Measurements from ENCODE around the gene BAG2.

The BAG2 gene

DNA sequence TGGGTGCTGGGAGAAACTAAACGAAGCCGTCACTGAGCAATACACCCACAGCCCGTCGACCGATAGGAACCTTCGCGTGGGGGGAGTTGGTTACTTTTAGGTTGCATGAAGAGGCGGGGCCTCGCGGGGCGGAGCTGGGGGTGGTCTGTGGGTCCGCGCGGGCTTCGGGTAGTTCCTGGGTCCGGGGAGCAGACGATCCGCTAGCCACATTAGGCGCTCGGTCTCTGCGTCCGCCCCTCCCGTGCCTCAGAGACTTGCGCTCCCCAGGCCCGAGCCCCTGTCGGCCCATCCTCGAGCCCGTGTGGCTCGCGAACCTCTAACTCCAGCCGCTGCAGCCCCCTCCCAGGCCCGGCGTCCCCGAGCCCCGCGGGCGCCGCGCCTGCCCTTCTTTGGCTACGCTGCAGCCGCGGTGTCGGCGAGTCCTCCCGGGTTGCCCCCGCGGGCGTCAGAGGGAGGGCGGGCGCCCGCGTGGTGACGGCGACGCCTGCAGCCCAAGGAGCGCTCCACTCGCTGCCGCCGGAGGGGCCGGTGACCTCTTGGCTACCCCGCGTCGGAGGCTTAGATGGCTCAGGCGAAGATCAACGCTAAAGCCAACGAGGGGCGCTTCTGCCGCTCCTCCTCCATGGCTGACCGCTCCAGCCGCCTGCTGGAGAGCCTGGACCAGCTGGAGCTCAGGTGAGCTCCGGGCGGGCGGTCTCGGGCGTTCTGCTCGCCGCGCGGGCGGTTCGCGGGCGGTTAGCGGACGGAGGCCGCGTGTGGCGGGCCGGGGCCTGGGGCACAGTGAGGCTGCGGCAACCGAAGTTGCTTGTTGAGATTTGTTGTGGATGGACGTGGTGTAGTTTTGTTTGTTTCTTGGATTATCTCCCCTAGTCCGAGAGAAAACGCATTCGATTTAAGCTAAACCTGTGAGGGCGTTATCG, at the start of gene BAG2:
BAG2 (plus strand) TSS at position 191 of the 920 bp plus-strand sequence; CDS start at position 563, 372 bp downstream.
- Histone ChIP-seq H3K36me3 (ENCODE audit: insufficient read depth, low read length) (no peaks in the 10 kb centered on the region), H3K9ac (ENCODE audit: low read depth, low read length) (peak within 1 kb of the TSS; percentile 94), H3K9me3 (ENCODE audit: control insufficient read depth, insufficient read depth, low read length) (no peaks in the 10 kb centered on the region), H3K4me1 (ENCODE audit: insufficient read depth, low read length) (peaks cover 12% of the 10 kb centered on the region)

DNA sequence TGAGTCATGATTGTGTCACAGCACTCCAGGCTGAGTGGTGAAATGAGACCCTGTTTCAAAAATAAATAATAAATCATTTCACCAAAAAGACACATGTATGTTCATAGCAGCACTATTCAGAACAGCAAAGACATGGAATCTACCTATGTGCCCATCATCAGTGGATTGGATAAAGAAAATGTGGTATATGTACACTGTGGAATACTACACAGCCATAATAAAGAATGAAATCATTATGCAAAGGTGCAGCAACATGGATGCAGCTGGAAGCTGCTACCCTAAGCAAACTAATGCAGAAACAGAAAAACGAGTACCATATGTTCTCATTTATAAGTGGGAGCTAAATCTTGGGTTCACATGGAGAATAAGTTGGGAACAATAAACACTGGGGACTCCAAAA, 49.0 kb upstream of the BAG2 start:
- H3K9ac ChIP-seq (ENCODE audit: low read depth, low read length): no peak overlapping the region
- no peaks in the 10 kb centered on the region for H3K4me1 ChIP-seq (ENCODE audit: insufficient read depth, low read length)
- H3K36me3 ChIP-seq (ENCODE audit: insufficient read depth, low read length): peaks cover 3% of the 10 kb centered on the region
- no peaks in the 10 kb centered on the region for H3K9me3 ChIP-seq (ENCODE audit: control insufficient read depth, insufficient read depth, low read length)

DNA sequence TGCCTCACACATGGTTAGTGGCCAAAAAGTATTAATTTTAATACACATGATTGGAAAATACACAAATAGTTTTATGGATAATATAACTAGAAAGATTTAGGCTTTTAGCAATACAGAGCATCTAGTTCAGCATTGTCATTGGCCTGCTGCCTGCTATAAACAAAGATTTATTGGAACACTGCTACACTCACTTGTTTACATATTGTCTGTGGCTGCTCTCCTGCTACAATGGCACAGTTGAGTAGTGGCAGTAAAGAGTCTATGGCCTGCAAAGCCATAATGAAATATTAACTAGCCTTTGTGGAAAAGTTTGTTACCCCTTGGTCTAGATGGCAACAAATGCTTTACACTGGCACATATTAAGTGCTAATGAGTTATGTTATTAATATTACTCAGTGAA, 44.4 kb upstream of the BAG2 start:
- Histone ChIP-seq H3K36me3 (ENCODE audit: insufficient read depth, low read length) (peaks cover 3% of the 10 kb centered on the region; the same call in 1 of the 2 replicates), H3K9ac (ENCODE audit: low read depth, low read length) (no peak overlapping the region)

DNA sequence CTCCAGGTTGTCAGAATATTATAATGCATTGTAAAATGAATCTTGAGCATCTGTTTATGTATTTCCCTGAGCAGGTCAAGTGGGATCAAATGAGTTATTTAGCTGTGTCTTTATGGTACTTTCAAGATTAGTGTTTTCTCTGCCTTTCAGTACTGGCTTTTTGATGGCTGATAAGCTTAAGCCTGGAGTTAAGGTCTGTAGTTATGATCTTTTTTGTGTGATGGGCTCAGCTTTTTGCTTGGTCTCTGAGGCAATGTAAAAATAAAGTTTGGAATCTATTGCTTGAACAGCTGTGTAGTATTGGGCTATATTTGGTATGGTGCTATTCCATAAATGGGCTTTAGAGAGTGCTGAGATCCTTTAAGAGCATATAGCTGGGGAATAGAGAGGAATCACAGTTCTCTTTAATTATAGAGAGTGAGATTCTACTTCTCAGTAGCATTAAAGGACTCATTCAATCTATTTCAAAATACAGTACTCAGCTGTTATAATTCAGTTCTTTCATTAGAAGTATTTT, 41.4 kb upstream of the BAG2 start:
- peaks cover 2% of the 10 kb centered on the region; the same call in 1 of the 2 replicates for H3K36me3 ChIP-seq (ENCODE audit: insufficient read depth, low read length)
- no peak overlapping the region for H3K9ac ChIP-seq (ENCODE audit: low read depth, low read length)
- no peaks in the 10 kb centered on the region for H3K9me3 ChIP-seq (ENCODE audit: control insufficient read depth, insufficient read depth, low read length)
- no peaks in the 10 kb centered on the region for H3K4me1 ChIP-seq (ENCODE audit: insufficient read depth, low read length)

More for the DNA sequence above, 44.4 kb upstream of the BAG2 start:
- Histone ChIP-seq H3K9me3 (ENCODE audit: control insufficient read depth, insufficient read depth, low read length) (no peaks in the 10 kb centered on the region), H3K4me1 (ENCODE audit: insufficient read depth, low read length) (no peaks in the 10 kb centered on the region)

DNA sequence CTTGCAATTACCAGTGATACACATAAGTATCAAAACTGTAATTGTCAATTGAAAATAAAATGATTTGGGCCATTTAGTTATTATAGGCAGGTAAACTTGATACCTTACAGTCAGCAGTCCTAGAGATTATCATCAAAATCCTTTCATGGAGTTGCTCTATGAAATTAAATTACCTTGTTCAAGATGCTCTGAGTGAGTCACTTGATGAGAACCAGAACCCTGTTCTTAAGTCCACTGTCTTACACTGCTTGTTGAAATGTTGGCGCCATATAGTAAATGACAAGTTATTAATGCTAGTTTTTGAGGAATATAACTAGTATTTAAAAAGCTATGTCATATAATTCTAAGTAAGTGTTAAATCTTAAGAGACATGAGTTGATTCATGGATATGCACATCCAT, 37.2 kb upstream of the BAG2 start:
- no peaks in the 10 kb centered on the region for H3K4me1 ChIP-seq (ENCODE audit: insufficient read depth, low read length)
- H3K36me3 ChIP-seq (ENCODE audit: insufficient read depth, low read length): peaks cover 2% of the 10 kb centered on the region; the same call in 1 of the 2 replicates
- H3K9me3 ChIP-seq (ENCODE audit: control insufficient read depth, insufficient read depth, low read length): no peaks in the 10 kb centered on the region
- no peak overlapping the region for H3K9ac ChIP-seq (ENCODE audit: low read depth, low read length)

DNA sequence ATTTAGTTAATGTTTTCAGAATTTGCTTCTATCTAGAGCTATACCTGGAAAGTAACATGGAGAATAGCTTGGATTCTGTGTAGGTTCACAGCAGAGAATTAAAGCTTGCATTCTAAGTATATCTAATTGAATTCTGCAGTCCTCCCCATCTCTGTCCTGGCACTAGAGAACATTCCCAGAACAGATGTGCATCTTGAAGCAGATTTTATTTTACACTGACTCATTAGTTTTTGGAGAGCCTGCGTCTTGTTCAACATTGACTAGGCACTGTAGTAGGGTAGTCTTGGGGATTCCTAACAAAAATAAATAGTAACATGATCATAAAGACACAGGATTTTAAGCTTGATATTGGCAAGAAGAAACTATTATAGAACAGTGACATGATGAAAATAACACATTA, 36.2 kb upstream of the BAG2 start:
- Histone ChIP-seq H3K9ac (ENCODE audit: low read depth, low read length) (no peak overlapping the region), H3K4me1 (ENCODE audit: insufficient read depth, low read length) (no peaks in the 10 kb centered on the region), H3K9me3 (ENCODE audit: control insufficient read depth, insufficient read depth, low read length) (no peaks in the 10 kb centered on the region), H3K36me3 (ENCODE audit: insufficient read depth, low read length) (peaks cover 2% of the 10 kb centered on the region; the same call in 1 of the 2 replicates)

DNA sequence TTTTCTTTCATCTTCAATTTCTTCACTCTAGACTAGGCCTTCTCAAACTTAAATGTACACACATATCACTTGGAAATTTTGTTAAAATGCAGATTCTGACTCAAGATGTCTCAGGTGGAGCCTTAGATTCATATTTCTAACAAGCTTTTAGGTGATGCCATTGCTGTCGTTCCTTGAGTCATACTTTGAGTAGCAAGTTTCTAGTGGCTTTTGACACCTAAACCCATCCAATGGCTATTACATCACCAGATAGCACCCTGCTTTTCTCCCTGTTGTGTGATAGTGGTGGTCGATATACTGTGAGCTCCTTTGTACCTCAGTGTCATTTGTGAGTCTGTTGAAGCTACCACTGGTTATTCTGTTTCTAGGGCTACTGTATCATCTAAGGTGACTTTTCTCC, 34.8 kb upstream of the BAG2 start:
- Histone ChIP-seq H3K36me3 (ENCODE audit: insufficient read depth, low read length) (peaks cover 2% of the 10 kb centered on the region; the same call in 1 of the 2 replicates), H3K9me3 (ENCODE audit: control insufficient read depth, insufficient read depth, low read length) (no peaks in the 10 kb centered on the region), H3K4me1 (ENCODE audit: insufficient read depth, low read length) (no peaks in the 10 kb centered on the region), H3K9ac (ENCODE audit: low read depth, low read length) (no peak overlapping the region)

DNA sequence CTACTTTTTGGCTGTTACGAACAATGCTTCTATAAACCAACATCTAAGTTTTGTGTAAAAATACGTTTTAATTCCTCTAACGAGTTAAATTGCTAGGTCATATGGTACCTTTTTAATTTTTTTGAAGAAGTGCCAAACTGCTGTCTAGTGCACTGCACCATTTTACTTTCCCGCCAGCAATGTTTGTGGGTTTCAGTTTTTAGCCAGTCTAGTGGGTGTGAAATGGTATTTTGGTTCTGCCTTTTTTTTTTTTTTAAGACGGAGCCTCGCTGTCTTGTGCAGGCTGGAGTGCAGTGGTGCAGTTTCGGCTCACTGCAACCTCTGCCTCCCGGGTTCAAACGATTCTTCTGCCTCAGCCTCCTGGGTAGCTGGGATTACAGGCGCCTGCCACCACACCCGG, 34.1 kb upstream of the BAG2 start:
- peaks cover 2% of the 10 kb centered on the region; the same call in 1 of the 2 replicates for H3K36me3 ChIP-seq (ENCODE audit: insufficient read depth, low read length)

DNA sequence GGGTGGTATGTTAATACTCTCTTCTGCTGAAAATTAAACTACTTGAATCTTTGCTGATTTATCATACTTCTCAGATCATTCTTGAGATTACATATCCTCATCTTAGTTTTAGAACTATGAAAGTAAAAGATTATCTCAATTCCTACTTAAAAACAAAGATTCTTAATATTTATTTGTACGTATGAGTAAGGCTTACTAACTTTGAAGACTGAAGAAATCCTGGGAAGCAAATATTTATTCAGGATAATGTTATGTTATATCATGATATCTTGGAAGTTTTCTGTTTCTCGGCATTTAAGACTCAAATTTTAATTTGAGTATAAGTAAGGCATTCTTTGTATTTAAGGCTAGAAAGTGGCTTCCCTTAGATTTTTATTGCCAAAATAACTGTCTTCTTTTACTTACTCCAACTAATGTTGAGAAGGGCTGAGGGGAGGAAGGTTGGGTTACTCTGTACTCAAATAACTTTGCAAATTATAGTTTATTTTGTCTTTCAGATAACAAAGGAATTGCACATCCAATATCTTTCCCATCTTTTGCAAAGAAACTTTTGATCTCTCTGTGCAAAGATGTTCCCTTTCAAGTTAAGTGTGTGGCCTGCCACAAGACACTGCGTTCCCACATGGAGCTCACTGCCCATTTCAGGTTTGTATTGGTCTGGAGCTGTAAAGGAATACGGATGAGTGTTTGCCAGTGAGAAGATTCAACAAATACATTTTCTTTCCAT, 30.5 kb upstream of the BAG2 start:
- Histone ChIP-seq H3K4me1 (ENCODE audit: insufficient read depth, low read length) (no peaks in the 10 kb centered on the region), H3K9me3 (ENCODE audit: control insufficient read depth, insufficient read depth, low read length) (no peaks in the 10 kb centered on the region), H3K9ac (ENCODE audit: low read depth, low read length) (no peak overlapping the region), H3K36me3 (ENCODE audit: insufficient read depth, low read length) (no peaks in the 10 kb centered on the region; the same call in 1 of the 2 replicates)

More for the DNA sequence above, 34.1 kb upstream of the BAG2 start:
- no peaks in the 10 kb centered on the region for H3K9me3 ChIP-seq (ENCODE audit: control insufficient read depth, insufficient read depth, low read length)
- H3K9ac ChIP-seq (ENCODE audit: low read depth, low read length): no peak overlapping the region
- no peaks in the 10 kb centered on the region for H3K4me1 ChIP-seq (ENCODE audit: insufficient read depth, low read length)

DNA sequence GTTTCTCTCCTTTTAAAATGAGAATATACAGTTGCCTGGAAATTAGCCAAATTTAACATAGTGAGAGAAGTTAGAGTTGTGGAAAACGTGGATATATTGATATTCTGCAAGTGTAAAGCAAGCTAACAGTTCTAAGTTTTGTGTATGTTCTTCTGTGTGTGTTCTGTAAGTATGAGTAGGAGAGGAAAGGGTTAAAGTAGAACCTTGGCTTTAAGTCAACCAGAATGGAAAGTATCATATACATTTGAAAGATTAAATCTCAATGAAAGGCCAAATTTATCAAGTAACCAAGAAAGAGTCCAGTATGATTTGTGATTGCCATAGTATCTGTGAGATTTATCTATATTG, 30.0 kb upstream of the BAG2 start:
- peaks cover 3% of the 10 kb centered on the region; the same call in 1 of the 2 replicates for H3K36me3 ChIP-seq (ENCODE audit: insufficient read depth, low read length)
- H3K9ac ChIP-seq (ENCODE audit: low read depth, low read length): no peak overlapping the region
- H3K9me3 ChIP-seq (ENCODE audit: control insufficient read depth, insufficient read depth, low read length): no peaks in the 10 kb centered on the region
- no peaks in the 10 kb centered on the region for H3K4me1 ChIP-seq (ENCODE audit: insufficient read depth, low read length)

DNA sequence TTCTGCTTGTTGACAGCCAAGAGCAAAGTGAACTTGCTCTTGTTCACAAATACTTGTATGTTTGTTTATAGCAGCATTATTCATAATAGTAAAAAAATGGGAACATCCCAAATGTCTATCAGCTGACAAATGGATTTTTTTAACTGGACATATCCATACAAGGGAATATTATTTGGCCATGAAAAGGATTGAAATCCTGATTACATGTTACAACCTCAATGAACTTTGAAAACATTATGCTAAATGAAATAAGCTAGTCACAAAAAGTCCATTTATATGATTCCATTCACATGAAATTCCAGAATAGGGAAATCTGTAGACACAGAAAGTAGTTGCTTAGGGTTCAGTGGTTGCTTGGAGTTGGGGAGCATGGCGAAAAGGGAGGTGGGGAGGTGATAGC, 28.4 kb upstream of the BAG2 start:
- Histone ChIP-seq H3K9me3 (ENCODE audit: control insufficient read depth, insufficient read depth, low read length) (no peaks in the 10 kb centered on the region), H3K9ac (ENCODE audit: low read depth, low read length) (no peak overlapping the region), H3K36me3 (ENCODE audit: insufficient read depth, low read length) (peaks cover 7% of the 10 kb centered on the region; the same call in 1 of the 2 replicates), H3K4me1 (ENCODE audit: insufficient read depth, low read length) (no peaks in the 10 kb centered on the region)

DNA sequence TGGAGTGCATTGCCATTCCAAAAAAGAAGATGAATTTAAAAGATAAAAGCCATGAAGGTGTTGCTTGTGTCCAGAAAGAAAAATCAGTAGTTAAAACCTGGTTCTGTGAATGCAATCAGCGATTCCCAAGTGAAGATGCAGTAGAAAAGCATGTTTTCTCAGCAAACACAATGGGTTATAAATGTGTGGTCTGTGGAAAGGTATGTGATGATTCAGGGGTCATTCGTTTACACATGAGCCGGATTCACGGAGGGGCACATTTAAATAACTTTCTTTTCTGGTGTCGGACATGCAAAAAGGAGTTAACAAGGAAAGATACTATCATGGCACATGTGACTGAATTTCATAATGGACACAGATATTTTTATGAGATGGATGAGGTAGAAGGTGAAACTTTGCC, 24.7 kb upstream of the BAG2 start:
- Histone ChIP-seq H3K9me3 (ENCODE audit: control insufficient read depth, insufficient read depth, low read length) (no peaks in the 10 kb centered on the region), H3K4me1 (ENCODE audit: insufficient read depth, low read length) (no peaks in the 10 kb centered on the region), H3K9ac (ENCODE audit: low read depth, low read length) (no peak overlapping the region), H3K36me3 (ENCODE audit: insufficient read depth, low read length) (peaks cover 7% of the 10 kb centered on the region; the same call in 1 of the 2 replicates)

DNA sequence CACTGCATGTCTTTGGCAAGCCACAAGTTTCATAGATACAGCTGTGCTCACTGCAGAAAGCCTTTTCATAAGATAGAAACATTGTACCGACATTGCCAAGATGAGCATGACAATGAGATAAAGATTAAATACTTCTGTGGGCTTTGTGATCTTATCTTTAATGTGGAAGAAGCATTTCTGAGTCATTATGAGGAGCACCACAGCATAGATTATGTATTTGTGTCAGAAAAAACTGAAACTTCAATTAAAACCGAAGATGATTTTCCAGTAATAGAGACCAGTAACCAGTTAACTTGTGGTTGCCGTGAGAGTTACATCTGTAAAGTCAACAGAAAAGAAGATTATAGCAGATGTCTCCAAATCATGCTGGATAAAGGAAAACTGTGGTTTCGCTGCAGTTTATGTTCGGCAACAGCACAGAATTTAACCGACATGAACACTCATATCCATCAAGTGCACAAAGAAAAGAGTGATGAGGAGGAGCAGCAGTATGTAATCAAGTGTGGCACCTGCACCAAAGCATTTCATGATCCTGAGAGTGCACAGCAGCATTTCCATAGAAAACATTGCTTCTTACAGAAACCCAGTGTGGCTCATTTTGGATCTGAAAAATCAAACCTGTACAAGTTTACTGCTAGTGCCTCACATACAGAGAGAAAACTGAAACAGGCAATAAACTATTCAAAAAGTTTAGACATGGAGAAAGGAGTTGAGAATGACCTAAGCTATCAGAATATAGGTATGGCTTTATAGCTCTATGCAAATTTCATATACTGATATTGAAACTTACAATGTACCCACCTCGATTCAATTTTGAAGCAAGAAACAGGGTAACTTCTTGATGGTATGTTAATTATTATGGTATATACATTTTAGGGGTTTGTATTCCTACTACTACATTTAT, 23.9 kb upstream of the BAG2 start:
- Histone ChIP-seq H3K9ac (ENCODE audit: low read depth, low read length) (no peak overlapping the region), H3K4me1 (ENCODE audit: insufficient read depth, low read length) (no peaks in the 10 kb centered on the region), H3K9me3 (ENCODE audit: control insufficient read depth, insufficient read depth, low read length) (no peaks in the 10 kb centered on the region), H3K36me3 (ENCODE audit: insufficient read depth, low read length) (peaks cover 7% of the 10 kb centered on the region; the same call in 1 of the 2 replicates)

DNA sequence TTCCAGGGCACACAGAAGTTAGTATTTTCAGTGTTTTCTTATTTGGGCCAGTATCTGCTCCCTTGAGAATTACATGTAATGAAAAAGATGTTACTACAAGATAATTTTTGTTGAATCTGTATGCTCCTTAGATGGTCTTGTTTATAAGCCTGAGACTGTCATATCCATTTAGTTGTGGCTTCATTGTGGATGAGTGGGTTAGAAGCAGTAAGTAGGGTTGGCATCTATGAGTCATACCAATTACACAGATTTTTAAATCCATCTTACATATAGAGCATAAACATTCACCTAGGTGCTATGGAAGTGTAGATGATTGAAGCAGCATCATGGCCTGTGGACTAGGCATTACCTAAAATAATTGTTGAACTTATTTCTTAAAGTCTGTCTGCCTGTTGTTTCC, 13.5 kb upstream of the BAG2 start:
- Histone ChIP-seq H3K9me3 (ENCODE audit: control insufficient read depth, insufficient read depth, low read length) (no peaks in the 10 kb centered on the region), H3K4me1 (ENCODE audit: insufficient read depth, low read length) (no peaks in the 10 kb centered on the region), H3K9ac (ENCODE audit: low read depth, low read length) (no peak overlapping the region), H3K36me3 (ENCODE audit: insufficient read depth, low read length) (no peaks in the 10 kb centered on the region; the same call in 1 of the 2 replicates)
